GM21390 (cell line): ENCODE data around the gene MAN1C1.

Source experiments
- ATAC-seq: cut with Tn5 transposase; IDR thresholded peaks from one replicate; pipeline ENCODE4 v1.9.1; 2021; ENCODE audit not compliant: unreplicated experiment

MAN1C1 gene

GRCh38 chr1:25832336-25833037, 215.9 kb downstream of the MAN1C1 start:
- ATAC-seq, result no peak

- ATAC-seq, result no peak
Measured at GRCh38 chr1:25833158-25833557, 216.6 kb downstream of the MAN1C1 start.
